Stimulated activated CD4-positive, alpha-beta T cell treated with anti-CD3 and anti-CD28 coated beads, Interleukin-12 subunit alpha, Interleukin-12 subunit beta, amount 100 ng/mL, for 4 hours (primary cell): ENCODE results near the gene RAB3GAP2.
"Not testable (repeated sequence)": the region's sequence is repeated elsewhere in the genome, so short reads cannot be mapped to it uniquely, and the experiment has no call there.

Experiments
- DNase-seq: peaks from one replicate; pipeline ENCODE4 v3.0.0-alpha.2; 2020

Gene RAB3GAP2, protein sequence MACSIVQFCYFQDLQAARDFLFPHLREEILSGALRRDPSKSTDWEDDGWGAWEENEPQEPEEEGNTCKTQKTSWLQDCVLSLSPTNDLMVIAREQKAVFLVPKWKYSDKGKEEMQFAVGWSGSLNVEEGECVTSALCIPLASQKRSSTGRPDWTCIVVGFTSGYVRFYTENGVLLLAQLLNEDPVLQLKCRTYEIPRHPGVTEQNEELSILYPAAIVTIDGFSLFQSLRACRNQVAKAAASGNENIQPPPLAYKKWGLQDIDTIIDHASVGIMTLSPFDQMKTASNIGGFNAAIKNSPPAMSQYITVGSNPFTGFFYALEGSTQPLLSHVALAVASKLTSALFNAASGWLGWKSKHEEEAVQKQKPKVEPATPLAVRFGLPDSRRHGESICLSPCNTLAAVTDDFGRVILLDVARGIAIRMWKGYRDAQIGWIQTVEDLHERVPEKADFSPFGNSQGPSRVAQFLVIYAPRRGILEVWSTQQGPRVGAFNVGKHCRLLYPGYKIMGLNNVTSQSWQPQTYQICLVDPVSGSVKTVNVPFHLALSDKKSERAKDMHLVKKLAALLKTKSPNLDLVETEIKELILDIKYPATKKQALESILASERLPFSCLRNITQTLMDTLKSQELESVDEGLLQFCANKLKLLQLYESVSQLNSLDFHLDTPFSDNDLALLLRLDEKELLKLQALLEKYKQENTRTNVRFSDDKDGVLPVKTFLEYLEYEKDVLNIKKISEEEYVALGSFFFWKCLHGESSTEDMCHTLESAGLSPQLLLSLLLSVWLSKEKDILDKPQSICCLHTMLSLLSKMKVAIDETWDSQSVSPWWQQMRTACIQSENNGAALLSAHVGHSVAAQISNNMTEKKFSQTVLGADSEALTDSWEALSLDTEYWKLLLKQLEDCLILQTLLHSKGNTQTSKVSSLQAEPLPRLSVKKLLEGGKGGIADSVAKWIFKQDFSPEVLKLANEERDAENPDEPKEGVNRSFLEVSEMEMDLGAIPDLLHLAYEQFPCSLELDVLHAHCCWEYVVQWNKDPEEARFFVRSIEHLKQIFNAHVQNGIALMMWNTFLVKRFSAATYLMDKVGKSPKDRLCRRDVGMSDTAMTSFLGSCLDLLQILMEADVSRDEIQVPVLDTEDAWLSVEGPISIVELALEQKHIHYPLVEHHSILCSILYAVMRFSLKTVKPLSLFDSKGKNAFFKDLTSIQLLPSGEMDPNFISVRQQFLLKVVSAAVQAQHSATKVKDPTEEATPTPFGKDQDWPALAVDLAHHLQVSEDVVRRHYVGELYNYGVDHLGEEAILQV (N-terminal part only)

DNA sequence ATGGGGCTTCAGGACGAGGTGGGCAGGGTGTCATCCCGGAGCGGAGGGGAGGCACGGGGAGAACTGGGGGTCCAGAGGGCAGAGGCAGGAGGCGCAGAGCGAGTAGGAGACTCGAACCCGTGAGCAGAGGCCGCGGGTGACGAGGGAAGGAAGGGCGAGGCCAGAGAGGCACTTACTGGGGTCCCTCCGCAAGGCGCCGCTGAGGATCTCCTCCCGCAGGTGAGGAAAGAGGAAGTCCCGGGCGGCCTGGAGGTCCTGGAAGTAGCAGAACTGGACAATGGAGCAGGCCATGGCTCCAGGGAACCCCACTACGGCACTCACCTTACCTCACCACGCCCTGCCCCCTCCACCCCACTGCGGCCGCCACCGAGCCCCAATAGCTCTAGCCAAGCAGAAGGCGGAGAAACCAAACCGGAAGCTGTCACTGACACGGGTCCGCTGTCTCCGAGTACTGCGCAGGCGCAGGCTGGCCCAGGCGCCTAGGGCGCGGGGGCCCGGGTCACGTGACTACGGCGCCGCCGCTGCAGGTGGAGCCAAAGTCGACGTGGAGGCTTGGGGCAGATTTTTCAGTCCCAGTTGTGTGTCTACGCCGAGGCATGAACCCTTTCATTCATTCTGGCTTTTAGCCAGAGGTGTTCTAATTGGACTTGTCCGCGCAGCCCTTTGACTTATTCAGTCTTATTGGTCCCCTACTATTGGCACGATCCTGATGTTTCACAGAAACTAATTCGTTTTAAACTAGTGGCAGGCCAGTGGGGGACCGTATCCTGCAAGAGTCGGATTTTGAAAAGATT lies at the start of gene RAB3GAP2:
Gene RAB3GAP2, minus strand, starts transcription at position 407 of the 794 bp plus-strand sequence. Its CDS starts 116 bp downstream, at position 291.
- peak; percentile 95 for DNase-seq

GRCh38 chr1:220321758-220322157 lies 49.5 kb upstream of the RAB3GAP2 start:
- no peak for DNase-seq

DNA sequence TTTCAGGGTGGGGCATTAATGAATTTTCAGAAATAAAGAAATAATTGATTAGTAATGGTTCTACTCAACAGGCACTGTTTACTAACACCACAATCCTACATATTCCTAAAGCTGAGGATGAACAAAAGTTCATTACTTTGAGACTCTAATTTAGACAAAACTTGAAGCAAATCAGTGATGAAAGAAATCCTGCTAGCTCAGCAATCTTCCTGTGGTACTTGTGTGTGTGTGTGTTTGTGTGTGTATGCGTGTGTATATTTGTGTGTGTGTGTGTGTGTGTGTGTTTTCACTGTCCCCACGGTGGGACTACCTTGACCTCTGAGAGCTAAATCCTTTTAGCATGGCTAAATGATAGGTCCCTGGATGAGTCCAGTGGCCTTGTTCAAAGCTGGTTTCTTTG lies 48.5 kb upstream of the RAB3GAP2 start:
- no peak for DNase-seq

DNA sequence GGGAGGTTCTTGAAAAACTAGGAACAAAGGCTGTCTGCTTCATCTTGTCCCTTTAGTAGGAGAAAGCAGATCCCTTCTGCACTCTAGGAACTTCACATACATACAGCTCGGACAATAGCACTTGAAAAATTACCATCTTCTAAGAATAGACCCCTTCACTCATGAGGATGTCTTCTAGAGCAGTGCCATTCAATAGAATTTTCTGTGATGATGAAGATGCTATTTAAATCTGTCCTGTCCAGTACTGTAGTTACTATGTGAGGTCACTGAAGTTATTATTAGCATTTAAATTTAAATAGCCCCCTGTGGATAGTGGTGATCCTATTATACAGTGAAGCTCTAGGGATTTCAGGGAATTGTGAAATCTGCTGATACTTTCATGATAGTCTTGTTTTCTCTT lies 46.4 kb upstream of the RAB3GAP2 start:
- no peak for DNase-seq

- DNase-seq = no peak
Measured at GRCh38 chr1:220317161-220317560, 44.9 kb upstream of the RAB3GAP2 start.

GRCh38 chr1:220316305-220316704 lies 44.1 kb upstream of the RAB3GAP2 start:
- no peak for DNase-seq

DNA sequence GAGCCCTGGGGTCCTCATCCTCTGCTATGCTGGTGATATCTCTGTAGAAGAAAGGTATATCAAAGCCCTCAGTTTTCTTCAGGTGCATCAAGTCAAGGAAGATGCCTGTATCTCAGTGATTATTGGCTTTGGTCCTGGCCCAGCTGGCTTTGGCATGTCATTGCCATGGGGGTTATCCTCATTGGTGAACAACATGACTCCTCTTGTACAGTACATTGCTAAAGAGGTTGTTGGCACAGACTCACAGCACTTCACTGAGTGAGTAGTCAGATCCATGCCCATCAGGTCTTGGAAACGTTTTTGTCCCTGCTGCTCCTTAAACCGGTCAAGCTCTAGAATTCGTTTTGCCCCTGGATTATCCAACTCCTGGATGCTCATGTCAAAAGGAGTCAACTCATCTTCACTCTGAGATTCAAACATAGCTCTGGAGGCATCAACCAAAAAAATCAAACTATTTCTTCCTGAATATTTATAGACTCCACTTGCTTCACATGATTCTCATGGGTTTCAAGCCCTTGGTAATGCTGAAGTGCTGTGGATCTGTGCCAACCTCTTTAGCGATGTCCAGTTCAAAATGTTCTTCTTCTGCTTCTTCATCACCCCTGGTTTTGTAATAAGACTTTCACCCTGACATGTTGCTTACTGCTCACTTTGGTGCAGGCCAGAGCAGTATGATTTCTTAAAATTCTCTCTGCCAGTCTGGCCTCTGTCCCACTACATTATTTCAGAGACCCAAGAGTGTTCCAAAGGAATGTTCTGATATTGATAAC lies 43.0 kb upstream of the RAB3GAP2 start:
- no peak for DNase-seq

DNA sequence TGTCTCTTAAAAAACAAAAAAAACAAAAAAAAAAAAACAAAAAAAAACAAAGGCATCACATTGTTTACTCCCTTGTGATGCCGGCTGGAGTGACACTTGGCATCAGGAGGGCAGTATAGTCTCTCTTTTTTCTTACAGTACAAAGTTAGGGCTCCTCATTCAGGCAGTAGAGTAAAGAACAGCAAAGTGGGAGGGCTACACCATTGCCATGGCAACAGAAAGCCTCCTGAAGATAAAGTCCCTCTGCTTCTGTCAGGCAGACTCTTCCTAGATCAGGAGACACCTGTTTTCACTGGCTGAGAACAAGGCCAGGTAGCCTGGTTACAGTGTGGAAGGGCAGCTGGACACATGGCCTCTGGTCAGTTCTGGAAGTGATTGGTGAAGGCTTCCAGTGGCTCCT lies 41.3 kb upstream of the RAB3GAP2 start:
- DNase-seq = no peak

DNA sequence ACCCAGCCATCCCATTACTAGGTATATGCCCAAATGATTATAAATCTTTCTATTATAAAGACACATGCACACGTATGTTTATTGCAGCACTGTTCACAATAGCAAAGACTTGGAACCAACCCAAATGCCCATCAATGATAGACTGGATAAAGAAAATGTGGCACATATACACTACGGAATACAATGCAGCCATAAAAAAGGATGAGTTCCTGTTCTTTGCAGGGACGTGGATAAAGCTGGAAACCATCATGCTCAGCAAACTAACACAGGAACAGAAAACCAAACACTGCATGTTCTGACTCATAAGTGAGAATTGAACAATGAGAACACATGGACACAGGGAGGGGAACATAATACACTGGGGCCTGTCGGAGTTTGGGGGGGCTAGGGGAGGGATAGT lies 37.9 kb upstream of the RAB3GAP2 start:
- not testable (repeated sequence) for DNase-seq

DNA sequence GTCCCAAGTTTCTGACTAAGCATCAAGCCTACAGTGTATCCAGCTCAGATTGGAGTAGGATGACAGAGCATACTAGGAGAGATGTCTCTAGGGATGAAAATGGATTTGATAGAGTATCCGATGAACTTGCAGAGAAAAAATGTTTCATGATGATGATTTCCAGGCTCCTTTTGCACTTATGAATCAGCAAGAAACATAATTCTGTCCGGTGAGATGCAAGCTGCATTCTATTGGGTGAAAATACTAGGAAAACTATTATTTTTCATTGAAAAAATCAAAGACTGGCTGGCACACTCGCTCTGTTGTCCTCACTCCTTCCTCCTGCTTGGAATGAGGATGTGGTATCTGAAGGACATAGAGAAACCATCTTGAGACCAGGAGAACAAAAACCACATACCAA lies 35.4 kb upstream of the RAB3GAP2 start:
- no peak for DNase-seq

DNA sequence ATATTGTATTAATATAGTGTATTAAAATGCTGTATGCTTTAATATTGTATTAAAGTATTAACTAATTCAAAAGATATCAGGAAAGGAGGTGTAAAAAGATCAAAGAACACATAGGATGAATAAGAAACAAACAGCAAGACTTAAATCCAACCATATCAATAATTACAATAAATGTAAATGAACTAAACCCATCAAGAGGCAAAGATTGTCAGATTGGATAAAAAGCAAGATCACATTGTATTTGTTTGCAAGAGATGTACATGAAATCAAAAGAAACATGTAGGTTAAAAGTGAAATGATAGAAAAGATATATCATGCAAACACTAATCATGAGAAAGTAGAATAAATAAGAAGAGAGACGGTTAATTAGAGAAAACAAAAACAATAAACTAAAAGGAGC lies 34.1 kb upstream of the RAB3GAP2 start:
- DNase-seq = no peak

GRCh38 chr1:220303871-220304270 lies 31.6 kb upstream of the RAB3GAP2 start:
- DNase-seq = no peak

DNA sequence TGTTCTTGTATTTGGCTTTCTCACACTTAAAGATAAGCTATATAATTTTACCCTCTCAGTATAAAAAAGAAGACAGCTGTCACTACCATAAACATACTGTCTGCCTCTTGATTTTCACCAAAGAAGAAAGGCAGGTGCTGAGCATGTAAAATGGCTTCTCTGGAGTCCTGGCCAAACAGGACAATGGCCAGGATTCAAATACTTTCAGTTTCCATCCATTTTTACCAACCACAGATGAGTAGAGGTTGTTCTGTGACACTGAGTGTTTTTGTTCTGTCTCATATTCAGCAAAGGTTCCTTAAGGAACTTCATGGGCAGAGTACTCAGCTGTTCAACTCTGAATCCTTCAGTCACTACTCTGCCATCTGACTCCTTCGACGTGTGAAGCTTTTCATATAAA lies 29.4 kb upstream of the RAB3GAP2 start:
- DNase-seq = no peak

DNA sequence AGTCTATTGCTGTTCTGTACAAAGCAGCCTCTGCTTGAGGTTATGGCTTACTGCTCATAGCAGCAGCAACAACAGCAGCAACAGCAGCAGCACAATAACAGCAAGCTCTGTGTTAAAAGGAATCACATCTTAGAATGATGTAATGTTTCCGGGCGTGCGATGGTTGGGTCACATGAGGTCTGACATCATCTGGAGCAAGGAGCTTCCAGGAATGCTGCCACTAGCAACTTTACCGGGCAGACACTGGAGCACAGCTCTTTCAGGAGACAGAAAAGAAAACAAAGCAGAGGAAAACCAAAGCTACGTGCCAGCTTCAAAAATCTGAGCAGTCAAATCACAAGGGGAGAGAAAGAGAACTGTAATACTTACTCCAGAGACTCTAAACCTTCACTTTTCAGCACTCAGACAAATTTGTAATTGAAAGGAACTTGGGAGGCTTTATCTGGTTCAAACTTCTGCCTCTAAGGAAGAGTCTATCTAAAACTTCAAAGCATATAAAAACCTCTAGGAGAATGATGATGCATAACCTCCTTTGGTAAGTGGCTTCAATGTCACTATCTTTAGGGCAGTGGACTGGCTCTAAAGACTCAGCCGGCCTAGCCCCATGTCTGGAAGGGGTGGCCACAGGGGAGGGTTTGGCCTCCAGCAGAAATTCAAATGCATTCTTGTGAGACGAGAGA lies 28.3 kb upstream of the RAB3GAP2 start:
- DNase-seq = no peak

DNA sequence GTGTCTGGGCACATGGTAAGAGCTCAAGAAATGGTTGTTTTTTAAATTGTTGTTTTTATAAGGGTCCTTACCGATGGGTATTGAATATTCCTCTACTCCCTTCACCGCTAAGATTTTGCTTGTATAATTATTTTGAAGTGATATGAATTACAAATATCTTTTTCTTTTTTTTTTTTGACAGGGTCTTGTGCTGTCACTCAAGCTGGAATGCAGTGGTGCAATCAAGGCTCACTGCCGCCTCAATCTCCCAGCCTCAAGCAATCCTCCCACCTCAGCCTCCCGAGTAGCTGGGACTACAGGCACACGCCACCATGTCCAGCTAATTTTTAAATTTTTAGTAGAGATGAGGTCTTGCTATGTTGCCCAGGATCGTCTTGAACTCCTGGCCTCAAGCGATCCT lies 27.1 kb upstream of the RAB3GAP2 start:
- no peak for DNase-seq

- no peak for DNase-seq
Measured at GRCh38 chr1:220298470-220299205, 26.4 kb upstream of the RAB3GAP2 start.

GRCh38 chr1:220296981-220297380 lies 24.7 kb upstream of the RAB3GAP2 start:
- no peak for DNase-seq

DNA sequence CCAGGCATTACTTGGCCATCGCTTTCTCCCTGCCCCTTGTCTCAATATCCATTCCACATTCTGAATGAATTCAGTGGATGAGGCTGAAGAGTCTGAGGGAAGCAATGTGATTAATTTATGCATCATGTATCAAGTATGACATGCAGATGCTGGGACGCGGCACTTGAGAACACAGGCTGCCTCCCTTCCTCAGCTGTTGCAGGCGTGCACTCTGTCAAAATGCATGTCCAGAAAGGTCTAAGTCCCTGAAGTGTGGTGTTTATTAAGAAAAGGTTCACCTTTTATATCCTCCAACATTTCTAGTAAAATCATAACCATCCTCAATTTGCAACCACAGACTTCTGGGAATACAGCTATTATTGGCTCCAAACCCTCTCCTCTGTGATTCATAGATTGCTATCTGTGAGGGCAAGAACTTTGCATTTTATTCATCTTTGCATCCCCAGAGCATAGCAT lies 22.6 kb upstream of the RAB3GAP2 start:
- no peak for DNase-seq

DNA sequence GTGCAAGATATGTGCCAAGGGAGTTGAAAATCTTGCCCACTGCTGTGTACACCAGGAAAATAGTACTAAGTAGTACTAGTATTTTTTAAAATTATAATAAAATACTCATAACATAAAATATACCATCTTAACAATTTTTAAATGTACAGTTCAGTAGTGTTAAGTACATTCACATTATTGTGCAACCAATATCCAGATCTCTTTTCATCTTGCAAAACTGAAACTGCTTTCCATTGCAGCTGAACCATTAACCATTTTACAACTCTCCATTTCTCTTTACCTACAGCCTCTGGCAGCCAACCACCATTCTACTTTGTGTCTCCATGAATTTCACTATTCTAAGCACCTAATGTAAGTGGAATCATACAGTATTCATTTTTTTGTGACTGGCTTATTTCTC lies 19.3 kb upstream of the RAB3GAP2 start:
- DNase-seq = no peak
